HG02981 (cell line): ENCODE measurements around the gene PUSL1.
A peak's percentile ranks its signal among the peaks of the same experiment; 100 is the strongest.
"Not testable (repeated sequence)": the region's sequence is repeated elsewhere in the genome, so short reads cannot be mapped to it uniquely, and the experiment has no call there.

Experiments used
- ATAC-seq: cut with Tn5 transposase; IDR thresholded peaks from one replicate; pipeline ENCODE4 v1.9.1; 2021; ENCODE audit warnings: mild to moderate bottlenecking, moderate library complexity; ENCODE audit not compliant: unreplicated experiment

Gene PUSL1

DNA sequence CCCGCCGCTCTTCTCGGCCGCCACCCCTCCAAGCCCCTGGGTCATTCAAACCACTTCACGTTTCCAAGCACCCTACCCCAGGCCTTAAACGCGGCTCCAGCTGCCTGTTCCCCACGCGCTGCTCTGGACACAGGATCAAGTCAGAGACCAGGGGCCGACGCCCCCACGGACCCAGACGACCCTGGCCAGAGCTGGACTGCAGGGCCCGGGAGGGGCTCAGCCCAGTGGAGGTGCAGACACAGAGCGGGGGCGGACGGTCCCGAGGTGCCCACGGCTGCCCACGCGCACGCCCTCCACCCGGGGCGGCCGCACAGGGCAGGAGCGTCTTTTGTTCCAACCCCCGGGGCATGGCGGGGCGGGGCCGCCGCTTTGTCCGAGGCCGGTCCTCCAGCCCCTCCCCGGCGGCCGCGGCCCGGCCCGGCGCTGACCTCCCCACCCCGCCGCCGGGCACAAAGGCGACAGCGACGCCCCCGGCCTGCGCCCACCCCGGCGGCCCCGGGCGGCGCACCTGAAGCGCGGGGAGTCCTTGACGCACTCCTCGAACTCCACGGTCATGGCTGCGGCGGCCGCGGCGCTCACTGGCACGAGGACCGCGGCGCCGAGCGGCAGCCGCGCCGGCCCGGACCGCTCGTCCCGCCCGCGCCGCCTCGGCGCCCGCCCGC is 1.0 kb upstream of the PUSL1 start:
- no peak for ATAC-seq

DNA sequence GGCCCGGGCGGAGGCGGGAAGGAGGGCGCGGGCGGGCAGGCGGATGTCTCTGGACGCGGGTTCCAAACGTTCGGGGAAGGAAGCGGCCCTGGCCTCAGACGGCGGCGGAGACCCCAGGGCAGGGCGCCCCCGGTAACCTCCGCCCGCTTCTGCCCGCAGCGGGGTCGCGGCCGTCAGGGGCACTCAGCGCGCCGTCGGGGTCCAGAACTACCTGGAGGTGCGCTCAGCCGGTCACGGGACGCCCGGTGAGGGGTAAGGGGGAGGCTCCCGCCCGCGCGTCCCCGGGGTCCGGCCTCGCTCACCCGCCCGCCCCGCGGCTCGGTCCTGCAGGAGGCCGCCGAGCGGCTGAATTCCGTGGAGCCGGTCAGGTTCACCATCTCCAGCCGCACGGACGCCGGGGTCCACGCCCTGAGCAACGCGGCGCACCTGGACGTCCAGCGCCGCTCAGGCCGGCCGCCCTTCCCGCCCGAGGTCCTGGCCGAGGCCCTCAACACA is 406 bp downstream of the PUSL1 start:
- peak; percentile 3 for ATAC-seq

DNA sequence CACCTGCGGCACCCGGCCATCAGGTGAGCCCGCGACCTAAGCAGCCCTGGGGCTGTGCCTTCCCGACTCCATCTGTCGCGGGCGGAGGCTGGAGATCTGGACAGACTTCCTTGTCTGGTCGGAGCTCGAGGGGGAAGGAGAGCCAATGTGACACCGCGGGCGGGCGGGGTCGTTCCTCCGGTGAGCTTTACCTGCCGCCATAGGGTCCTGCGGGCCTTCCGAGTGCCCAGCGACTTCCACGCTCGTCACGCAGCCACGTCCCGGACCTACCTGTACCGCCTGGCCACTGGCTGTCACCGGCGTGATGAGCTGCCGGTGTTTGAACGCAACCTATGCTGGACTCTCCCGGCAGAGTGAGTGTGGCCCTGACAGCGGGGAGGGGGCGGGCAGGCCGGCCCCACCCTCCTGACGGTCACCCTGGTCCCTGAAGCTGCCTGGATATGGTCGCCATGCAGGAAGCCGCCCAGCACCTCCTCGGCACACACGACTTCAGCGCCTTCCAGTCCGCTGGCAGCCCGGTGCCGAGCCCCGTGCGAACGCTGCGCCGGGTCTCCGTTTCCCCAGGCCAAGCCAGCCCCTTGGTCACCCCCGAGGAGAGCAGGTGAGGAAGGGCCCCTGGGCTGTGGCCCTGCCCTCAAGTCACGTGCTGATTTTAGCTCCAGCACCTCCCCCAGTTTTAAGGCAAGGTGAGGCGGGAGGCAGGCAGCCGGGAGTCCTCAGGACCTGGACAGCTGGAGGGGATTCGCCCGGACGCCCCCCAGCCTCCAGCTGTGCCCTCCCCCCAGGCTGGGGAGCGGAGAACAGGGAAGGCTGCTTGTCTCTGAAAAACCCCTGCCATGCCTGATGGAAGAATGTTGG is 1.1 kb downstream of the PUSL1 start:
- no peak for ATAC-seq

DNA sequence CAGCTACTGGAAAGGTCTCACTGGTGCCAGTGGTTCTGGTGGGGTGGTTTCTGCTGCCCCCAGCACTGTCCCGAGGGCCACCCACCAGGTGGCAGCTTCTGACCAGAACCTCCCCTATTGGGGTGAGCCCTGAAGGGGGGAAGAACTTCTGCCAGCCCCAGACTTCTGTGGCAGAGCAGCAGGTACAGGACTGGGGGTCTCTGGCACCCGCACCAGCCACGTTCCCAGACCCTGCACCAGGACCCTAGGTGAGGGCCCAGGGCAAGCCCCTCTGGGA is 1.6 kb downstream of the PUSL1 start:
- ATAC-seq, result no peak

DNA sequence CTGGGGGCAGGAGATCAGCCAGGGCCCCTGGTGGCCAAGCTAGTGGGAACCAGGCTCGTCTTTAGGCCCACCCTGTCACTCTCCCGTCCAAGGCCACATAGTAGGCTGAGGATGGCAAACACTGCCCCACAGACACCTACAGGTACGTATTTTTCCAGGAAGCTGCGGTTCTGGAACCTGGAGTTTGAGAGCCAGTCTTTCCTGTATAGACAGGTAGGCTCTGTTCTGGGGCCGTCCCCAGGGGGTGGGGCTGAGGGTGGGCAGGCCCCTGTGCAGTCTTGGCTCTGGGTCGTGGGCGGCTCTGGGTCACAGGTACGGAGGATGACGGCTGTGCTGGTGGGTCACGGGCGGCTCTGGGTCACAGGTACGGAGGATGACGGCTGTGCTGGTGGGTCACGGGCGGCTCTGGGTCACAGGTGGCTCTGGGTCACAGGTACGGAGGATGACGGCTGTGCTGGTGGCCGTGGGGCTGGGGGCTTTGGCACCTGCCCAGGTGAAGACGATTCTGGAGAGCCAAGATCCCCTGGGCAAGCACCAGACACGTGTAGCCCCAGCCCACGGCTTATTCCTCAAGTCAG is 2.2 kb downstream of the PUSL1 start:
- no peak for ATAC-seq

DNA sequence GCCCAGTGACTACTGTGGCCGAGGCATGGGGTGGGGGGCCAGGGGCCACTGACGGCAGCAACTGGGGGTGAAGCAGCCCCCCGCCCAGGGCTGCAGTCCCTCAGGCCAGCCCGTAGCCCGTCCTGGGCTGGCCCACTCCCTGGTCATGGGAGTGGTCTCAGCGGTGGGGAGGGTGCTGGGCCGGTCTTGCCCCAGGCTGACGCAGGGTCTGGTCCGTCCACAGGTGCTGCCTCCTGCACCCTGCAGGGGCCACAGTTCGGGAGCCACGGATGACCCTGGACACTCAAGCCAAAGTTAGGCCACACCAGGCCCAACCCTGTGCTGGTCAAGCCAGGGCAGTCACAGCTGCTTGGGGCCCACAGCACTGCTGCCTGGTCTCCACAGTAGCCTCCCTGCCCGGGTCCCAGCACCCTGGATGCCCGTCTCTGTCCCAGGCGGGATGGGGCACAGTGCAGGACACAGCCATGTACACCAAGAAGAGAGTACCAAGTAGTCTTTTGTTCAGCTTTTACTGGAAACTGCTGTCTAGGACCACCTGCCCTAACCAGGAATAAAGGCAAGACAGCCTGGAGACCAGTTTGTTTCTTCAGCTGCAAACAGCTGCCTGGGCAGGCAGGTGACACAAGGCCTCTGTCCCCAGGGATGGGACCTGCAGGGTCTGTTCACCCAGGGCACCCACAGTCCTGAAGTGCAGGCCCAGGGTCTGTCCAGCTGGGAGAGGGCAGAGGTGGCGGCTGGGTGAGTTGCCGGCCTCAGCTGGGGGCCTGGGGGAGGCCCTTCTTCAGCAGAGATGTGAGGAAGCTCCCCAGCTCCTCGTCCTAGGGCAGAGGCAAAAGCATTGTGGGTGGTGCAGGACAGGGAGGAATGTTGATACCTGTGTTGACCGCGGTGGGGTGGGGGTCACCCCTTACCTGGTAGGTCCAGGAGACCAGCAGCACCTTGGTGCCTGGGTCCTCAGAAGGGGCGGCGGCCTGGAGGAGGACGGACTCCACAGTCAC is 3.0 kb downstream of the PUSL1 start:
- no peak for ATAC-seq

DNA sequence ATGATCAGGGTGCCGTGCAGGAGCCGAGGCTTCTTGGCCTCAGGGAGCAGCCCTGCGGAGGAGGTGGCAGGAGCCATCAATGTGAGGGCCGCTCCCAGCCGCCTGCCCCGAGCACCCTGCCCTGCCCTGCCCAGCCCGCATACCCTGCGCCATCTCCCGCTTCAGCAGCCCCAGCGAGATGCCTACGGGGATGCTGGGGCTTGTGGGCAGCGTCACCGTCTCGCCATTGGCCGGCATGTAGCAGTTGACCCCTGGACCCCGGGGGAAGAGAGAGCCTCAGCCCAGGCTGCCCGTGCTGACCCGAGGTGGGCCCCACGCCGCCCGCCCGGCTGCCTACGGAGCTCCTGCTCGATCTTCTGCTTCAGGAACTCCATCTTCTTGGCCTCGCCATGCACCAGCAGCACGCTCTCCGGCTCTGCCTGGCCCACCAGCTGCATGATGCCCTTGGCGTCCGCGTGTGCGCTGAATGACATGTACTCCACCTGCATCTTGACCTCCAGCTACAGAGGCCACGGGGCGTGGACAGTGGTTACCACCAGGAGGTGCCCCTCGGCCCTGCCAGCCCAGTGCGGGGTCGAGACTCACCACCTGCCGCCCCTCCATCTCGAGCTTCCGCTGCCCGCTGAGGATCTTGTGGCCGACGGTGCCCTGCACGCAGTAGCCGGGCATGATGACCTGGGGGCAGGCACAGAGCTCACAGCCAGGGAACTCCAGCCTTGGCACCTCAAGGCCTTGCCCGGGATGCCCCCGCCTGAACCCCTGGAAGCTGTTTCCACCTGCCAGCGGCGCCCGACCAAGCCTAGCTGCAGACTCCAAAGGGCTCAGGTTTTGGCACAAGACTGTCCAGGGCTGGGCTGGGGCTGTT is 4.3 kb downstream of the PUSL1 start:
- ATAC-seq, result no peak

DNA sequence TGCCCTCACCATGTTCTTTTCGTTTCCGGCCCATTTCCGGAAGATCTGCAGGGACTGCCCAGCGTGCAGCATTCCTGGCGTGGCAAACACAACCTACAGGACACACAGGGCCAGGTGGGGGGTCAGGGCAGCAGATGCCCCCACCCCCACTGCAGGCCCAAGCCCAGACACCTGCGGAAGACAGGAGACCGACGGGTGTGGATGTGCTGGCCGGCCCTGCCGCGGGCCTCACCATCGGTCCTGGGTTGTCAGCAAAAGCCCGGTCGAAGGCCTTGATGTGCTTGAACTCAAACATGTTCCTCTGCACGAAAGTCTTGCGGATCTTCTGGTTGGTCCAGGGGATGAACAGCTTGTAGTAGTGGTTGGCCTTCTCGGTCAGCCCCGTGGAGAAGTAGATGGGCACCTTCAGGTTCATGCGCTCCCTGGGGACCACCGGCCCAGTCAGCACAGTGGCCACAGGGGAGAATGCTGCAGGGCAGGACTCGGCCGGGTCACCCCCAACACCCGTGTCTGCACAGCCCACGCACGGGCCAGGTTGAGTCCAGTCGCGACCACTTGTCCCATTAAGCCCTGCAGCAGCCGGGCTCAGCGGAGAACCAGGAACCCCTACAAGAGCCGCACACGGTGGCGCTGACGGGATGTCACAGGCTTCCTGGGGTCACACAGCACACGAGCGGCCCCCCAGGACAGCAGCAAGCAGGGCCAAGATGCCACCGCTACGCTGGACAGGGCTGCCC is 5.3 kb downstream of the PUSL1 start:
- no peak for ATAC-seq

DNA sequence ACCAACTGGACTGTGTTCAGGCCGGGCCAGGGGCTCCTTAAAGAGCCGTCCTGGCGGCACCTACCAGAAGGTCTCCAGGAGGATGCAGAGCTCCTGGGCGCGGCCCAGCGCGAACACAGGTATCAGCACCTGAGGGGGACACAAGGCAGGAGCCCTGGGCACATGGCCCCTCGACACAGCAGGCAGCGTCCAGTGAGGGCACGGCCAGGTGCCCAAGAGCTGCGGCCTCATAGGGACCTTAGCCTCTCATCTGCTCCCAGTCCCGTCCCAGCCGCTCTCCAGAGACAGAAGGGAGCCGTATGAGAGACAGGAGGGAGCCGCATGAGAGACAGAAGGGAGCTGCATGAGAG is 5.8 kb downstream of the PUSL1 start:
- ATAC-seq, result no peak

DNA sequence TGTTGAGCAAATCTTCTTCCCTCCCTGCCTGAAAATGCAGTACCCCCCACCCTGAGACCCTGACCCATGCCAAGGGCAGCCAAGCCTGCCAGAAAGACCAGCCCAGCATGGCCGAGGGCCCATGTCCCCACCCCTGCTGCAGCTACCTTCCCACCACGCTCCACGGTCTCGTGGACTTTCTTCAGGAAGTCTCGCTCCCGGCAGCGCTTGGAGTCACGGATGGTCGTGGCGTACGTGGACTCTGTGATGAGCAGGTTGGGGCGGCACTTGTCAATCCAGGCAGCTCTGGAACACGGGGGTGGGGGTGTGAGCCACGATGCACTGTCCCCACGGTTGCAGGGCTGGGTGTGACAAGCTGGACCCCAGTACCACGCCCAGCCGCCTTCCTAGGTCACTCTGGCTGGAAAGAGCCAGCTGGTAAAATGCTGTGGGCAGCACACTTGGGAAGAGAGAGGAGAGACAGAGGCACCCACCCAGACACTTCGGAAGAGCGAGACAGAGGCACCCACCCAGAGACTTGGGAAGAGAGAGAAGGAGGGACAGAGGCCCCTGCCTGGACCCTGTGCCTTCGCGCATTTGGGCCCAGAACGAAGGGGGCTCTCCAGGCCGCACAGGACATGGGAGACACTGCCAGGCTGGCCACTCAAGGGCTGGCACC is 6.4 kb downstream of the PUSL1 start:
- no peak for ATAC-seq

DNA sequence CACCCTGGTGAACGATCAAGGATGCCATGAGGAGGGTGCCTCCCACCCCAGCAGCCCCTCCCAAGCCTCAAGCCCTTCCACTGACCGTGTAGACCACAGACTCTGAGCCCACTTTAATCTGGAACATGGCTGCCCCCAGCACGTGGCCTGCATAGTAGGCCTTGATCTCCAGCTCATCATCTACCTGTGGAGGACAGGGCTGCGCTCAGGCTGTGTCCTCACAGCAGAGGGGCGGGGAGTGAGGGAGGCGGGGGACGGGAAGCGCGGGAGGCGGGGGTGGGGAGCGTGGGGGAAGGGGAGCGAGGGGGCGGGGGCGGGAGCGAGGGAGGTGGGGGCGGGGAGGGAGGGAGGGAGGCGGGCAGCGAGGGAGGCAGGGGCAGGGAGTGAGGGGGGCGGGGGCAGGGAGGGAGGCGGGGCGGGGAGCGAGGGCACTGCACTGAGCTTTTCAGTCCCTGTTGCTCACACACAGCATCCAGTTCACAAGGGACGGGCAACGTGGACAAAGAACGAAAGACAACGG is 7.1 kb downstream of the PUSL1 start:
- no peak for ATAC-seq

DNA sequence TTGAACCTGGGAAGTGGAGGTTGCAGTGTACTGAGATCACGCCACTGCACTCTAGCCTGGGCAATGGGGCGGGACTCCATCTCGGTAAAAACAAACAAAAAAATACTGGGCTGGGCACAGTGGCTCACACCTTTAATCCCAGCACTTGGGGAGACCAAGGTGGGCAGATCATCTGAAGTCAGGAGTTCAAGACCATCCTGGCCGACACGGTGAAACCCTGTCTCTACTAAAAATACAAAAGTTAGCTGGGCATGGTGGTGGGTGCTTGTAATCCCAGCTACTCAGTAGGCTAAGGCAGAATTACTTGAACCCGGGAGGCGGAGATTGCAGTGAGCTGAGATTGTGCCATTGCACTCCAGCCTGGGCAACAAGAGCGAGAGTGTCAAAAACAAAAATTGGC is 7.8 kb downstream of the PUSL1 start:
- ATAC-seq, result not testable (repeated sequence)

DNA sequence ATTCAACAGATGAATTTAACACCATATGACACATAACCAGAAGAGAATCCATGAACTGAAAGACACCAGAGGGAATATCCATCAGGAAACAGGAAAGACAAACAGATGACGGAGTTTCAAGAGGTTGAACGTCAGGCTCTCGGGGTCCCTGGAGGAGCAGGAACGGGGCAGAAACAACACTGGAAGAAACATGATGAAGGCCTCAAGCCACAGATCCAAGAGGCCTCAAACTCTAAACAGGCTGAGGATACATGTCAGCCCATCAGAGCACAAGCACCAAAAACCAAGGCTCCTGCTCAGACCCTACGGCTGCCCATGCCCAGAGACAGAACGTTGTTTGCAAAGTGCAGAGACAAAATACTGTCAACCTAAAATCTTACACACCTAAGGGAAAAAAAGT is 9.0 kb downstream of the PUSL1 start:
- no peak for ATAC-seq

DNA sequence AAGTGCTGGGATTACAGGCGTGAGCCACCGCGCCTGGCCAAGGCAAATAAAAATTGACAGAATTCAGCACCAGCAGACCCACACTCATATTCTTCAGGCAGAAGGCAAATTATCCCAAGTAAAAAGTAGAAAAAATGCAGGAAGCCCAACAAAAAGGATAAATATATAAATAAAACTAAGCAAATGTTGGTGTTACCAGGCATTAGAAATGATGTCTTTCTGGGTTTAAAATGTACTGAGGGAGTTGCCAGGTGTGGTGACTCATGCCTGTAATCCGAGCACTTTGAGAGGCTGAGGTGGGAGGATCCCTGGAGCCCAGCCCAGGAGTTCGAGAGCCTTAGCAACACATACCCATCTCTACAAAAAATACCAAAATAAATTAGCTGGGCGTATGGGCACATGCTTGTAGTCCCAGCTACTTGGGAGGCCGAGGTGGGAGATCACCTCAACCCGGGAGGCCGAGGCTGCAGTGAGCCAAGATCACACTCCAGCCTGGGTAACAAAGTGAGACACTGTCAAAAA is 9.8 kb downstream of the PUSL1 start:
- no peak for ATAC-seq

DNA sequence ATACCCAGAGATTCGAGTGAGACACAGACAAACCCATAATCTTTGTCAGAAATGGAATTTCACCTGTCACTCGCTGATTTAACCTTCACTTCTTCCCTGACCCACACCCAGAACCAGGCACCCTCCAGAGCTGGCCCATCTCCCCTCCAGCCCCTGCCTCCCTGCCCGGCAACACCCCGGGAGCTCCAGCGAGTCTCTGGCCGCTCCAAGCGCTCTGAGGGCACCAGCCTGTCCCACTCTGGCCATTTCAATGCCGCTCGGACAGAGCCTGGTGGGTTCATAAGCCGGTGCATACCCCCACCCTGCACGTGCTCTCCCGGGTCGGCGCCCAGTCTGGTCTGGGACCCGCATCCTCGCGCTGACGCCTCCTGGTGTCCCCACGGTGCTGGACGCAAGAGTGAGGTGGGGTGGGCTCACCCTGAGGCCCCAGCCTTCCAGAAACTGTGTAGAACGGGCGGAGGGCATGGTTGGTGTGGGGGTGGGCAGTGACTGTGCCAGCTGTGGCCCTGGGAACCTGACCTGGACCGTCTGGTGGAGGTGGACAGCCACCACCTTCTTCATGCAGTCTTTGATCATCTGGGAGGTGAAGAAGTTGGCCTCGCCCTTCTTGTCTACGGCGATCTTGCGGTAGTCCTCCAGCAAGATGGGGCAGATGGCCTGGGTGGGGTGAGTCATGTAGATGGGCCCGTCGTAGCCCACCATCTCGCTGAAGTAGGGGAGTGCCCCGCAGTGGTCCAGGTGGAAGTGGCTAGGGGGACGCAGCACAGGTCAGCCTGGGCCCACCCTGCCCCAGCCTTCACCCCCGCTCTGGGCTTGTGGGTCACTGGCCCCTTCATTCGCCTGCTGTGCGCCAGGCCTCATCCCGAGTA is 10.6 kb downstream of the PUSL1 start:
- no peak for ATAC-seq

DNA sequence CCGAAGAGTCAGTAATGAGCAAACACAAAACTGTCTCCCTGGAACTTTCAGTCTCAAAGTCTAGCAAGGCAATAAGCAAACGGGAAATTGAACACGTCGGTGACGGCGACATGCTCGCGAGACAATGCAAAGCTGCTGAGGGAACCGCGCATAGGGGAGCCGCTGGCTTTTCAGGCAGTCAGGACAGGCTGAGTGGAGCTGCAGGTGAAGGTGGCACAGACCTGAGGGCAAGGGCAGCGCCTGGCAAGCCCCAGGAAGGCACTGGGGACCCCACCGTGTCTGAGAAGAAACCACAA is 11.2 kb downstream of the PUSL1 start:
- no peak for ATAC-seq

DNA sequence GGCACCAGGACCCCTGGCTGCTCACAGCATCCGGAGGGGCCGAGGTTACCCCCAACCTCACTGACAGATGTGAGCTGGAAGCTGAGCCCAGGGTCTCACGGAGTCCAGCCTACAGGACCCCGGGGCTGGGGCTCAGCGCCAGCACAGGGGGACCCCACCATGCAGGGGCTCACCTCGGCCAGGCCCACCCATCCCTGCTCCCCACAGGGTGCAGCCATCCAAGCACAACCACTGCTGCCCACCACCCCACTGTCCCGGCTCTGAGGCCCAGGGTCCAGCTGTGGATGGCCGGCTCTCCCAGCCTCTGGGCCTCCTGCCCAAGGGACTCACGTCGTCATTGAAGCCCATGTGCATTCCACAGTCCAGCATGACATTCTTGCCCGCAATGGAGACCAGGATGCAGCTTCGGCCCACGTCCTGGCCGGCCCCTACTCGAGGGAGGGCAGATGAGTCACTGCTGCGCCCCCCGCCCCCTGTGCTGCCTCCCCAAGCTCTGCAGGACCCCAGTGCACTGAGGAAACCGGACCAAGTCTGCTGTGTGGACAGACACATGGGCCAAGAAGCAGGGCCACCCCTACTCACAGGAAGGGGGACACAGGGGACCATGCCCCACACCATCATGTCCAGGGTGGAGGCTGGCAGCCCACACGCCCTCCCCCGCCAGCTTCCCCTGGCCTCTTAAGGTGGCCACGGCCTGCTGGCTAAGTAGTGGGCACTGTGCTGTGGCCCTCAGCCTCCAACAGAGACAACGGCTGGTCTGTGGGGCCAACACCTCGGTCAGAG is 12.5 kb downstream of the PUSL1 start:
- no peak for ATAC-seq
